Astrocyte of the cerebellum (primary cell): ENCODE results near the gene NNMT.

Experiments
- DNase-seq: peaks from one replicate; pipeline ENCODE4 v3.0.0-alpha.2; 2011; ENCODE audit warnings: low read depth
- H3K4me3 ChIP-seq: 2 replicates; pipeline ENCODE4 v1.5.1; 2011; ENCODE audit warnings: mild to moderate bottlenecking, low read depth, low read length, moderate library complexity
- CTCF ChIP-seq: IDR thresholded peaks from 2 replicates; pipeline ENCODE4 v1.5.1; 2012; ENCODE audit warnings: low read length, low read depth, moderate library complexity, mild to moderate bottlenecking; ENCODE audit errors: missing control alignments
- in situ Hi-C: cut with HindIII; loops from 2 replicates; pipeline ENCODE4 v1.10.0; 2017; ENCODE audit warnings: low sequenced_read_pairs

NNMT gene

GRCh38 chr11:114344494-114344893 lies 48.3 kb downstream of the NNMT start:
- in situ Hi-C loops = no loop called here
- H3K4me3 ChIP-seq = no peak overlapping the region
- TF ChIP-seq CTCF = no peak
- DNase-seq = no peak

- H3K4me3 ChIP-seq = no peak overlapping the region
- DNase-seq = no peak
- TF ChIP-seq CTCF = no peak
- in situ Hi-C loops = no loop called here
Measured at GRCh38 chr11:114345575-114346222, 49.5 kb downstream of the NNMT start.

- no peak overlapping the region for H3K4me3 ChIP-seq
- in situ Hi-C loops = no loop called here
- no peak for TF ChIP-seq CTCF
- no peak for DNase-seq
Measured at GRCh38 chr11:114346709-114347141, 50.5 kb downstream of the NNMT start.

GRCh38 chr11:114348200-114349191 lies 52.3 kb downstream of the NNMT start:
- TF ChIP-seq CTCF = peak; percentile 55
- no peak overlapping the region for H3K4me3 ChIP-seq
- in situ Hi-C loops = no loop called here
- DNase-seq = peak; percentile 55

GRCh38 chr11:114350022-114350421 lies 53.8 kb downstream of the NNMT start:
- no peak for DNase-seq
- H3K4me3 ChIP-seq = no peak overlapping the region
- in situ Hi-C loops = no loop called here
- no peak for TF ChIP-seq CTCF

GRCh38 chr11:114353443-114353842 lies 57.2 kb downstream of the NNMT start:
- DNase-seq = no peak
- no peak for TF ChIP-seq CTCF
- H3K4me3 ChIP-seq = no peak overlapping the region
- in situ Hi-C loops = no loop called here
